HCT116 (cell line): ENCODE data around the gene TMEM54. TPM values are rescaled to one million over a fixed set of nuclear protein-coding genes. Genes with fewer than 3 reads are reported as not detected.

ENCODE experiments used
- ATAC-seq: fragments of 200-7000 bp; cut with Tn5 transposase; 2 replicates; pipeline ENCODE4 v1.9.1; 2020; ENCODE audit warnings: mild to moderate bottlenecking, moderate library complexity
- BruUV-seq: library from RNA; stranded (reverse); fragments of 400-500 nt; replicated peaks from 2 replicates; lab custom pipeline; 2021; lab: Mats Ljungman, UMichigan
- CTCF ChIA-PET: fragments of 300-600 bp; sonication (Branson Sonifier 250); formaldehyde crosslinking; loops from one replicate; lab custom pipeline; 2021; ENCODE audit warnings: antibody characterized with exemption; lab: Charles Lee
- POLR2A ChIA-PET: fragments of 300-600, 350-600 bp; sonication (Branson Sonifier 250); formaldehyde crosslinking; loops from one replicate; lab custom pipeline; 2021; ENCODE audit warnings: antibody characterized with exemption; lab: Charles Lee
- RAD21 ChIA-PET, 2 experiments: fragments of 300-600 bp; sonication (Branson Sonifier 250); formaldehyde crosslinking; loops; one replicate each; lab custom pipeline; 2023; ENCODE audit warnings: low total read pairs in 2 of 2; ENCODE audit not compliant: uncharacterized antibody in 2 of 2, unreplicated experiment in 2 of 2, low non-redundant PET in 1 of 2; lab: Charles Lee
- DNase-seq: peaks from one replicate; pipeline ENCODE4 v3.0.0-alpha.2; 2010; ENCODE audit warnings: low read depth, low spot score
- H2AFZ ChIP-seq: fragments of 200-600 bp; shearing (Covaris generic), sonication (generic); 2 replicates; pipeline ENCODE4 v1.6.1; 2017; ENCODE audit warnings: low read depth, mixed run types, mixed read lengths, antibody characterized with exemption, low read length; ENCODE audit not compliant: poor library complexity, severe bottlenecking
- H3K27ac ChIP-seq: 2 replicates; pipeline ENCODE4 v1.5.1; 2012; ENCODE audit warnings: low read depth, low read length
- H3K27me3 ChIP-seq: fragments of 200-600 bp; sonication (generic); 2 replicates; pipeline ENCODE4 v1.6.1; 2016; ENCODE audit warnings: mixed run types, low read length, mixed read lengths; ENCODE audit not compliant: insufficient read depth
- H3K36me3 ChIP-seq, 2 experiments: fragments of 200-500 bp in 1 of 2; fragments of 200-600 bp in 1 of 2; sonication (Bioruptor generic) in 1 of 2; sonication (generic) in 1 of 2; 2 replicates each; pipeline versions ENCODE4 v1.5.1 to v1.6.1; 2014 to 2016; ENCODE audit warnings: low read length in 2 of 2, inconsistent platforms in 1 of 2, mixed read lengths in 1 of 2, mixed run types in 1 of 2; ENCODE audit not compliant: insufficient read depth in 2 of 2, control insufficient read depth in 1 of 2
- H3K4me1 ChIP-seq, 2 experiments: fragments of 200-600 bp in 1 of 2; sonication (generic) in 1 of 2; 2 replicates each; pipeline versions ENCODE4 v1.5.1 to v1.6.1; 2012 to 2017; ENCODE audit warnings: low read length in 2 of 2, inconsistent platforms in 1 of 2, mild to moderate bottlenecking in 1 of 2, mixed read lengths in 1 of 2, mixed run types in 1 of 2, moderate library complexity in 1 of 2; ENCODE audit not compliant: insufficient read depth in 2 of 2, control insufficient read depth in 1 of 2
- H3K4me2 ChIP-seq: fragments of 200-600 bp; sonication (generic); 2 replicates; pipeline ENCODE4 v1.6.1; 2017; ENCODE audit warnings: mixed run types, low read length, mixed read lengths
- H3K4me3 ChIP-seq, 2 experiments: fragments of 200-600 bp in 1 of 2; sonication (generic) in 1 of 2; replicated peaks in 1 of 2; 2 replicates each; pipeline ENCODE4 v1.5.1; 2011 to 2016; ENCODE audit warnings: low read length in 2 of 2, control low read depth in 1 of 2, low read depth in 1 of 2, mild to moderate bottlenecking in 1 of 2, mixed read lengths in 1 of 2, mixed run types in 1 of 2
- H3K79me2 ChIP-seq: fragments of 200-600 bp; sonication (generic); 2 replicates; pipeline ENCODE4 v1.6.1; 2017; ENCODE audit warnings: mild to moderate bottlenecking, mixed run types, low read length, moderate library complexity, mixed read lengths; ENCODE audit not compliant: insufficient read depth
- H3K9ac ChIP-seq: fragments of 200-600 bp; sonication (generic); 2 replicates; pipeline ENCODE4 v1.6.1; 2016; ENCODE audit warnings: low read length, mixed read lengths
- H3K9me2 ChIP-seq: fragments of 200-600 bp; sonication (generic), shearing (Covaris generic); 2 replicates; pipeline ENCODE4 v1.6.1; 2017; ENCODE audit warnings: mixed run types, mild to moderate bottlenecking, moderate library complexity; ENCODE audit not compliant: insufficient read depth
- H3K9me3 ChIP-seq, 2 experiments: fragments of 200-500 bp in 1 of 2; fragments of 200-600 bp in 1 of 2; sonication (Bioruptor generic) in 1 of 2; sonication (generic) in 1 of 2; 2 replicates each; pipeline ENCODE4 v1.6.1; 2014 to 2017; ENCODE audit warnings: low read length in 2 of 2, mixed read lengths in 2 of 2, inconsistent platforms in 1 of 2, low read depth in 1 of 2, mild to moderate bottlenecking in 1 of 2, mixed run types in 1 of 2, moderate library complexity in 1 of 2; ENCODE audit not compliant: control insufficient read depth in 1 of 2, insufficient read depth in 1 of 2
- H4K20me1 ChIP-seq: fragments of 200-600 bp; sonication (generic), shearing (Covaris generic); 2 replicates; pipeline ENCODE4 v1.6.1; 2017; ENCODE audit warnings: mixed run types, mild to moderate bottlenecking, moderate library complexity; ENCODE audit not compliant: insufficient read depth
- CBX3 ChIP-seq: IDR thresholded peaks from 2 replicates; pipeline ENCODE4 v1.6.1; 2012; ENCODE audit warnings: low read depth
- CTCF ChIP-seq, 3 experiments: fragments of 200-600 bp in 1 of 3; sonication (generic) in 1 of 3; IDR thresholded peaks in 2 of 3; conservative IDR thresholded peaks in 1 of 3; 2 replicates each; pipeline ENCODE4 v1.5.1; 2012 to 2017; ENCODE audit warnings: low read depth in 2 of 3, low read length in 2 of 3, antibody characterized with exemption in 1 of 3, borderline replicate concordance in 1 of 3, control low read depth in 1 of 3, mild to moderate bottlenecking in 1 of 3, mixed read lengths in 1 of 3, mixed run types in 1 of 3, moderate library complexity in 1 of 3; ENCODE audit not compliant: insufficient read depth in 1 of 3
- ELF1 ChIP-seq: IDR thresholded peaks from 2 replicates; pipeline ENCODE4 v1.6.1; 2012; ENCODE audit warnings: low read depth, borderline replicate concordance
- EZH2 ChIP-seq: fragments of 200-600 bp; sonication (generic); IDR thresholded peaks from 2 replicates; pipeline ENCODE4 v1.6.1; 2017; ENCODE audit warnings: antibody characterized with exemption, mixed run types
- EZH2phosphoT487 ChIP-seq: fragments of 200-600 bp; IDR thresholded peaks from 2 replicates; pipeline ENCODE4 v1.6.1; 2018; ENCODE audit warnings: antibody characterized with exemption, borderline replicate concordance
- FOSL1 ChIP-seq: IDR thresholded peaks from 2 replicates; pipeline ENCODE4 v1.6.1; 2012; ENCODE audit warnings: low read depth
- POLR2A ChIP-seq: IDR thresholded peaks from 2 replicates; pipeline ENCODE4 v1.7.0; 2011; ENCODE audit warnings: borderline replicate concordance; ENCODE audit not compliant: insufficient read depth, insufficient read length; ENCODE audit errors: extremely low read depth
- POLR2AphosphoS5 ChIP-seq: IDR thresholded peaks from 2 replicates; pipeline ENCODE4 v1.6.1; 2011; ENCODE audit warnings: mild to moderate bottlenecking, low read depth, low read length, moderate library complexity
- RAD21 ChIP-seq: IDR thresholded peaks from 2 replicates; pipeline ENCODE4 v1.6.1; 2012; ENCODE audit warnings: low read depth, mild to moderate bottlenecking
- SP1 ChIP-seq: IDR thresholded peaks from 2 replicates; pipeline ENCODE4 v1.6.1; 2012; ENCODE audit warnings: low read depth
- SRF ChIP-seq: IDR thresholded peaks from 2 replicates; pipeline ENCODE4 v1.6.1; 2012; ENCODE audit warnings: low read depth
- TCF7L2 ChIP-seq: IDR thresholded peaks from 2 replicates; pipeline ENCODE4 v1.7.0; 2011; ENCODE audit warnings: borderline replicate concordance, inconsistent platforms; ENCODE audit not compliant: insufficient read depth, insufficient read length; ENCODE audit errors: extremely low read depth
- YY1 ChIP-seq: IDR thresholded peaks from 2 replicates; pipeline ENCODE4 v1.6.1; 2011; ENCODE audit warnings: low read length, low read depth, moderate library complexity, mild to moderate bottlenecking; ENCODE audit not compliant: insufficient replicate concordance; ENCODE audit errors: extremely low read depth
- ZNF274 ChIP-seq: fragments of 200-500 bp; sonication (Bioruptor generic); IDR thresholded peaks from 2 replicates; pipeline ENCODE4 v1.6.1; 2014; ENCODE audit warnings: mild to moderate bottlenecking, low read depth, low read length, inconsistent platforms
- intact Hi-C: fragments of 100-400 bp; cut with micrococcal nuclease; formaldehyde crosslinking; loops from 2 replicates; pipeline ENCODE4 v1.10.0; 2022
- total RNA-seq: library from RNA; stranded (reverse); gene quantifications from one replicate; pipeline ENCODE4 v1.2.1, GENCODE V29; 2021; ENCODE audit not compliant: unreplicated experiment
- TF ChIP-seq, protein P1 (sequence below): IDR thresholded peaks from 2 replicates; pipeline ENCODE4 v1.6.1; 2012; ENCODE audit warnings: low read depth
- TF ChIP-seq, protein P2 (sequence below): IDR thresholded peaks from 2 replicates; pipeline ENCODE4 v1.6.1; 2012

The TMEM54 gene
- total RNA-seq, 1 experiment from 2014 or later, result 121 TPM

- intact Hi-C loops, result no loop called here
- POLR2A ChIA-PET, result no interaction called here
- H4K20me1 ChIP-seq, result no peaks in the 10 kb centered on the region
These were observed 36.7 kb downstream of the TMEM54 start for GRCh38 chr1:32864375-32865019.

More at GRCh38 chr1:32864375-32865019, 36.7 kb downstream of the TMEM54 start:
- DNase-seq (no peak), ATAC-seq (no peak)
- ChIA-PET RAD21 (no interaction called here), CTCF (no interaction called here)
- Histone ChIP-seq H3K27ac (no peak overlapping the region), H3K9me3 (no peaks in the 10 kb centered on the region), H3K36me3 (no peaks in the 10 kb centered on the region), H3K9ac (no peak overlapping the region), H3K4me1 (no peaks in the 10 kb centered on the region), H3K4me2 (no peak overlapping the region), H3K4me3 (no peak overlapping the region), H3K27me3 (no peaks in the 10 kb centered on the region), H3K9me2 (no peaks in the 10 kb centered on the region), H2AFZ (no peak overlapping the region), H3K79me2 (no peaks in the 10 kb centered on the region)
- BruUV-seq, result no TSS peak
- no peak for TF ChIP-seq POLR2AphosphoS5
- no peak for TF ChIP-seq TCF7L2
- TF ChIP-seq ZNF274, result no peak
- TF ChIP-seq EZH2phosphoT487, result no peak
- no peak for TF ChIP-seq SRF
- TF ChIP-seq, protein P1, sequence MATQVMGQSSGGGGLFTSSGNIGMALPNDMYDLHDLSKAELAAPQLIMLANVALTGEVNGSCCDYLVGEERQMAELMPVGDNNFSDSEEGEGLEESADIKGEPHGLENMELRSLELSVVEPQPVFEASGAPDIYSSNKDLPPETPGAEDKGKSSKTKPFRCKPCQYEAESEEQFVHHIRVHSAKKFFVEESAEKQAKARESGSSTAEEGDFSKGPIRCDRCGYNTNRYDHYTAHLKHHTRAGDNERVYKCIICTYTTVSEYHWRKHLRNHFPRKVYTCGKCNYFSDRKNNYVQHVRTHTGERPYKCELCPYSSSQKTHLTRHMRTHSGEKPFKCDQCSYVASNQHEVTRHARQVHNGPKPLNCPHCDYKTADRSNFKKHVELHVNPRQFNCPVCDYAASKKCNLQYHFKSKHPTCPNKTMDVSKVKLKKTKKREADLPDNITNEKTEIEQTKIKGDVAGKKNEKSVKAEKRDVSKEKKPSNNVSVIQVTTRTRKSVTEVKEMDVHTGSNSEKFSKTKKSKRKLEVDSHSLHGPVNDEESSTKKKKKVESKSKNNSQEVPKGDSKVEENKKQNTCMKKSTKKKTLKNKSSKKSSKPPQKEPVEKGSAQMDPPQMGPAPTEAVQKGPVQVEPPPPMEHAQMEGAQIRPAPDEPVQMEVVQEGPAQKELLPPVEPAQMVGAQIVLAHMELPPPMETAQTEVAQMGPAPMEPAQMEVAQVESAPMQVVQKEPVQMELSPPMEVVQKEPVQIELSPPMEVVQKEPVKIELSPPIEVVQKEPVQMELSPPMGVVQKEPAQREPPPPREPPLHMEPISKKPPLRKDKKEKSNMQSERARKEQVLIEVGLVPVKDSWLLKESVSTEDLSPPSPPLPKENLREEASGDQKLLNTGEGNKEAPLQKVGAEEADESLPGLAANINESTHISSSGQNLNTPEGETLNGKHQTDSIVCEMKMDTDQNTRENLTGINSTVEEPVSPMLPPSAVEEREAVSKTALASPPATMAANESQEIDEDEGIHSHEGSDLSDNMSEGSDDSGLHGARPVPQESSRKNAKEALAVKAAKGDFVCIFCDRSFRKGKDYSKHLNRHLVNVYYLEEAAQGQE, result no peak
- no peak for TF ChIP-seq YY1
- TF ChIP-seq EZH2, result no peak
- TF ChIP-seq POLR2A, result no peak
- TF ChIP-seq SP1, result no peak
- TF ChIP-seq CBX3, result no peak
- TF ChIP-seq FOSL1, result no peak
- TF ChIP-seq, protein P2, sequence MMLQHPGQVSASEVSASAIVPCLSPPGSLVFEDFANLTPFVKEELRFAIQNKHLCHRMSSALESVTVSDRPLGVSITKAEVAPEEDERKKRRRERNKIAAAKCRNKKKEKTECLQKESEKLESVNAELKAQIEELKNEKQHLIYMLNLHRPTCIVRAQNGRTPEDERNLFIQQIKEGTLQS, result no peak
- no peak for TF ChIP-seq RAD21
- TF ChIP-seq CTCF (IDR thresholded peaks at IDR 0.05 in 2 of 3, conservative IDR thresholded peaks at IDR 0.05 in 1 of 3; ENCODE audit: borderline replicate concordance in 1 of 3, insufficient read depth in 1 of 3, low read depth in 2 of 3, low read length in 2 of 3), result no peak
- TF ChIP-seq ELF1, result no peak
